ENCODE data around the gene CNTNAP2.
A peak's percentile ranks its signal among the peaks of the same experiment; 100 is the strongest.
"Not testable (repeated sequence)": the region's sequence is repeated elsewhere in the genome, so short reads cannot be mapped to it uniquely, and the experiment has no call there.

CNTNAP2 gene

GRCh38 chr7:147711447-147711846, 1594.8 kb downstream of the CNTNAP2 start:
- no peak for DNase-seq

DNA sequence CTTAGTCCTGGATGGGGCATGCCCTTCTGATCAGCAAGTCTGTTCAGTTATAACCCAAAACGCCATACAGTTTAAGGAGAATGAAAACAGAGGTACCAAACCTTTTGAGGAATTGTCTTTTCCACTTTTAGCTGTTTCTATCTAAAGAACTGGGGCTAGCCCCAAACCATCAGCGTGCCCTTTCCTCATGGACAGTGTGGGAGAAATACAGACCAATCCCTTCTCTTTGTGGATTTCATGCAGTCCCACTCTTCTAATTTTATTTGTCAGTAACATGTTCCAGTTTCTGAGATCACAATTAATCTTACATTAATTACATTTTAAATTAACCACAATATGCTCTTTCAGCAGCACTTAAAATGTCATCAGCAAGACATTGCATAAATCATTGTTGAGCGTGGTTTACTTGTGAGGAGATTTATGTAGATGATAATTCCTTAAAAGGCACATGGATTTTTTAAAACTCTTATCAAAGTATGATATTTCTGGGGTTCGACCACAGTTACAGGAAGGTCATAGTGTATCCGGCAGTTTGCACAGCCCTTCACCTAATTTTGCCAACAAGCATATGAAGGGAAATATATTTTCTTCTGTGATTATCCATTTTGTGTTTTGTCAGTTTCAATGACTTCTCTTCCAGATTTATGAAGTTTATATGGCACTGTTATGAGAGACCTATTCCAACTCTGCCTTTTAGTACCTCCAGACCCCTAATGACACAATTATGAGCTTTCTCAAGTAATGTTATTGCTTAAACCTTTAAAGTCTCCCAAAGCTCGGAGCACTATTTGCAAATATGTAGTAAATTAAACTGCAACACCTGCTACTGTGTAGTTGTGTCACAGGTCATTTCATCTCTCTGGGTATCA, 1605.6 kb downstream of the CNTNAP2 start:
- DNase-seq = no peak

GRCh38 chr7:147723536-147723935, 1606.9 kb downstream of the CNTNAP2 start:
- no peak for DNase-seq

GRCh38 chr7:147731311-147731710, 1614.7 kb downstream of the CNTNAP2 start:
- DNase-seq = no peak

- DNase-seq = not testable (repeated sequence)
These were observed 1621.1 kb downstream of the CNTNAP2 start for GRCh38 chr7:147737559-147738214.

DNA sequence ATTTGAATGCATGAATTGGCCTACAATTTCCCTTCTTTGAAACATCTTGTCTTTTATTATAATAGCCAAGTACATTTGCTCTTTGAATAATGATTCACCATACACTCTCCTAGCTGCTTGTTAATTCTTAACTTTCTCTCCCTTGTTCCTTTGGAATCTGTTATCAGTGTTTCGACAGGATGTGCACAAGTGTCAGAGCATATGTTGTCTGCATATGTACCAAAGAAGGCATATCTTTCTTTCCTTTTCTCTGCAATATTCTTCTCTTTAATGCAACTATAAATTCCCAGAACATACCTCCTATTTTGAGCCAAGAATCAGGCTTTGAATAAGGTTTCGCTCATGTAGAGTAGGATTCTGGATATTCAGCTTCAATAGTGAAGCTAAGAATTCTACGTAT, 1625.7 kb downstream of the CNTNAP2 start:
- DNase-seq = no peak

GRCh38 chr7:147756300-147756699, 1639.7 kb downstream of the CNTNAP2 start:
- no peak for DNase-seq

GRCh38 chr7:147759327-147759943, 1642.8 kb downstream of the CNTNAP2 start:
- DNase-seq = no peak

- DNase-seq = no peak
These were observed 1648.7 kb downstream of the CNTNAP2 start for GRCh38 chr7:147765301-147765700.

DNA sequence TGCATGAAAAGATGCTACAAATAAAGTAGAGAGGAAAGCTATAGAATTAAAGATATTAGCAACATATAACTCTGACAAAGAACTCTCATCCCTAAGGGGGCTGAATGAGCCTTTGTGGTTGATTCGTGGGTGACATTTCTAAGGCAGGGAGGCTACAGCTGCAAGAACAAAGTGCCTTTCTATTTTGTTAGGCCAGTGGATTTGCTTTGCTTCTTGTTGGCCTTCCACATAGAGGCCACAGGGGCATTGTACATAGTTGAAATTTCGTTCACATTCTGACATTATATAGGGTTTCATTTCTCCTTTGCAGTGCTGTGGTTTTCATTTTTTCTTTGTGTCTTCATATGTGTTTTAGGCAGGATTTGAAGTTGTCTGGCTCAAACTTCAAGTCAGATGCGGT, 1654.7 kb downstream of the CNTNAP2 start:
- DNase-seq = no peak

DNA sequence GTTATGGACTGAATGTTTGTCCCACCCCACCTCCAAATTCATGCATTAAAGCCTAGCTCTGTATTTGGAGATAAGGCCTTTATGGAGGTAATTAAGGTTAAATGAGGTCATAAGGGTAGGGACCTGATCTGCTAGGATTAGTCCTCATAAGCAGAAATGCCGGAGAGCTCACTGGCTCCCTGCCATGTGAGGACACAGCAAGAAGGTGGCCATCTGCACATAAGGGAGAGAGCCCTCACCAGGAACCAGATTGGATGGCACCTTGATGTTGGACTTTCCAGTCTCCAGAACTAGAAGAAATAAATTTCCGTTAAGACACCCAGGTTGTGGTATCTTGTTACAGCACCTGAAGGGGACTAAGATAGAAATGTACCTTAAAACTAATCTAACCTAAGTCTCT, 1657.9 kb downstream of the CNTNAP2 start:
- no peak for DNase-seq

- DNase-seq = peak; percentile 50
These were observed 1659.1 kb downstream of the CNTNAP2 start for GRCh38 chr7:147775516-147776284.

DNA sequence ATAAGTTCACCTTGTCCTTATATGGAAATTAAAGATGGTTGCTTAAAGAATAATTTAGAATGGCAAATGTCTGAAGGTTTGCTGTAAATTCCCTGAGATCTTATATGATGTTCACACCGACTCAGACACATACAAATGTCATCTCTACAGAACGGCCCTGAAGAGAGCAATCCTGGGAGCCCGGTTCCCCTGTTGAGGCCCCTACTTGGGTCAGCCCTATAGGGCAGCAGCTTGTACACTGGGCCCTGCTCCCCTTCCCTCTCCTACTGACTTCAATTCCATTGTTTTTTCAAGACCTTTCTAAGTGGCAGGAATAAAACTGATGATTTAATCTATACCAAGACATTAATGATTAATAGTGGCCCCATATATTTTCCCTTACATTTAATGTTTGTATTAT, 1660.7 kb downstream of the CNTNAP2 start:
- no peak for DNase-seq

DNA sequence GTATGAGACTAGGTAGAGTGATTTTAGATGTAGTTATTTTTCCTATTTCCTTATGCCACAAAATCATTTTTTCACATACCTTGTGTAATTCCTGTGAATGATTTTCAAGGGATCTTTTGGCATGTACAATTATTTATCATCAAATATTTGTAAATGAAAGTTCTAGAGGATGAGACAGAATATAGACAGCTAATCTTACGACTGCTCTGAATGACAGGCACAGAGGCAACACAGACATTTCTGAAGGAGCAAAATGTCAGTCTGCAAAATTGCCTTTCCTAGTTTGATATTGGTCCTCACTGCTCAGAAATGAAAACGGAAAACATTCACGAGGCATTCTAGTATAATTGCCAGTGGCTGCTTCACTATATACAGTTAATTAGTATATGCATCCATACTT, 1663.3 kb downstream of the CNTNAP2 start:
- no peak for DNase-seq

GRCh38 chr7:147796581-147796980, 1680.0 kb downstream of the CNTNAP2 start:
- DNase-seq = peak; percentile 90

DNA sequence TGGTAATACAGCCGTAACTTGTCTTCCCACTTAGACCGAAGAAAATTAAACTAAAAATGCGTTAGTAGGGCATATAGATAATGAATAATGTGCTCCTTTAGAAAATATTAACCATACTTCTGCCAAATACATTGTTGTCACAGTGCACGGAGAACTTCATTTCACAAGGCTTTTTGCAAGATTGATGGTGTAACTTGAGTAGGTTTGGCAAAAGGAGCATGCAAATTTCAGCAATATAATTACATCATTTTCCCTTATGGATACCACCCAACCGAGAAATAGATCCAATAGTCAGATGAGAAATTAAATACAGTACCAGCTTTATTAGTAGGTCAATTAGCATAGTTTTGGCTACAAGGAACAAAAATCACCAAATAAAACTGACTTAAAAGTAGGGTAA, 1681.4 kb downstream of the CNTNAP2 start:
- DNase-seq = no peak

DNA sequence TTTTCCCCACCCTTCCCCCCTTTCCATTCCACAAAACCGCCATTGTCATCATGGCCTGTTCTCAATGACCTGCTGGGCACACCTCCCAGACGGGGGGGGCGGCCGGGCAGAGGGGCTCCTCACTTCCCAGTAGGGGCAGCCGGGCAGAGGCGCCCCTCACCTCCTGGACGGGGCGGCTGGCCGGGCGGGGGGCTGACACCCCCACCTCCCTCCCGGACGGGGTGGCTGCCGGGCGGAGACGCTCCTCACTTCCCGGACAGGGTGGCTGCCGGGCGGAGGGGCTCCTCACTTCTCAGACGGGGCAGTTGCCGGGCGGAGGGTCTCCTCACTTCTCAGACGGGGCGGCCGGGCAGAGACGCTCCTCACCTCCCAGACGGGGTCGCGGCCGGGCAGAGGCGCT, 1685.2 kb downstream of the CNTNAP2 start:
- not testable (repeated sequence) for DNase-seq

DNA sequence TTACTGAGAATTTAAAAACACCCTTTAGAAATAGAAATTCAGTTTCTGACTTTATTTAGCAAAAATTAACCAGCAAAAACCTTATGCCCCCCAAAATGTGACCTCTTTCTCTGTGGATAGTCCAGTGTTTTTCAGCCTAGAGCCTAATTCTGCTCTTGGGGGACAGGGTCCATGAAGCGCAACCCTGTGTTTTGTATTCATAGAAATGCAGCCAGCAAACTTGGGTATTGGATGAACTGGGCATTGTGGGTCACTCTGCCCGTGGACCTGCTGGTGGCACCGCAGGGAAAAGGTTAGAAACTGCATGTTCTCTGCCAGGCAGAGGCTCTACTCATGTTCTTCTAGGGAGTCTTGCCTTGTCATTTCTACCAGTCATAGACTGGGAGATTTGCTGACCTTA, 1686.5 kb downstream of the CNTNAP2 start:
- no peak for DNase-seq

GRCh38 chr7:147803606-147804005, 1687.0 kb downstream of the CNTNAP2 start:
- DNase-seq = peak; percentile 85

GRCh38 chr7:147804032-147804431, 1687.4 kb downstream of the CNTNAP2 start:
- DNase-seq = no peak

GRCh38 chr7:147805996-147806576, 1689.5 kb downstream of the CNTNAP2 start:
- DNase-seq = no peak

DNA sequence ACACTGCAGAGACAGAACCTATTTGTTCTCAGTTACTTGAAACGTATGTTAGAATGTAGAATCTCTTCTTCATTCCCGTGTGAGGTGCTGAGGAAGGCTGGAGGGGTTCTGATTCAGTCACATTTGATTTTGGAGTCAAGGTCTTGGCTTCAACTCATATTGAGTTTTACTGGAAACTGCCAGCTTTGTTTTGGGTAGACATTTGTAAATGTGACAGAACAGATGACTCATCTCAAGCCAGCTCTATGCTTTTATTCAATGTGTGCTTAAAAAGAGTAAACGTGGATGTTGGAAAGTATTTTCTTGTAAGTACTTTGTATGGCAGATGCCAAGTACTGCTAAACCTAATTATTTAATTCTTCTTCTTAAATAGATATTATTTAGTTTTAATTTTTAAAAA, 1693.2 kb downstream of the CNTNAP2 start:
- DNase-seq = no peak

GRCh38 chr7:147810269-147810668, 1693.7 kb downstream of the CNTNAP2 start:
- no peak for DNase-seq
